ENCODE measurements around the gene LUM.

The LUM gene

GRCh38 chr12:91111366-91112325 is at the start of gene LUM:
TSS of gene LUM (minus strand) at chr12:91111494. CDS start at chr12:91108979, 2,515 bp downstream.
- DNase-seq (ENCODE audit: low spot score) = peak; percentile 21

GRCh38 chr12:91161009-91161408 is 49.7 kb upstream of the LUM start:
- DNase-seq (ENCODE audit: low spot score) = no peak

GRCh38 chr12:91155990-91156389 is 44.7 kb upstream of the LUM start:
- DNase-seq (ENCODE audit: low spot score) = no peak

GRCh38 chr12:91154131-91154530 is 42.8 kb upstream of the LUM start:
- no peak for DNase-seq (ENCODE audit: low spot score)

- DNase-seq (ENCODE audit: low spot score) = no peak
Measured at GRCh38 chr12:91144053-91144452, 32.8 kb upstream of the LUM start.

GRCh38 chr12:91143206-91143605 is 31.9 kb upstream of the LUM start:
- DNase-seq (ENCODE audit: low spot score) = no peak

- peak; percentile 15 for DNase-seq (ENCODE audit: low spot score)
Measured at GRCh38 chr12:91142221-91142631, 30.9 kb upstream of the LUM start.

GRCh38 chr12:91140026-91140931 is 29.0 kb upstream of the LUM start:
- DNase-seq (ENCODE audit: low spot score) = peak; percentile 43

GRCh38 chr12:91139286-91139685 is 28.0 kb upstream of the LUM start:
- DNase-seq (ENCODE audit: low spot score) = no peak

- no peak for DNase-seq (ENCODE audit: low spot score)
Measured at GRCh38 chr12:91138337-91138920, 27.1 kb upstream of the LUM start.

GRCh38 chr12:91133871-91134270 is 22.6 kb upstream of the LUM start:
- DNase-seq (ENCODE audit: low spot score) = peak; percentile 24

- no peak for DNase-seq (ENCODE audit: low spot score)
Measured at GRCh38 chr12:91129662-91130362, 18.5 kb upstream of the LUM start.

GRCh38 chr12:91127751-91128150 is 16.5 kb upstream of the LUM start:
- no peak for DNase-seq (ENCODE audit: low spot score)

GRCh38 chr12:91127306-91127705 is 16.0 kb upstream of the LUM start:
- DNase-seq (ENCODE audit: low spot score) = no peak

- DNase-seq (ENCODE audit: low spot score) = no peak
Measured at GRCh38 chr12:91126516-91126915, 15.2 kb upstream of the LUM start.

- no peak for DNase-seq (ENCODE audit: low spot score)
Measured at GRCh38 chr12:91123236-91123916, 12.1 kb upstream of the LUM start.

- DNase-seq (ENCODE audit: low spot score) = no peak
Measured at GRCh38 chr12:91120781-91121180, 9.5 kb upstream of the LUM start.

GRCh38 chr12:91119089-91119488 is 7.8 kb upstream of the LUM start:
- no peak for DNase-seq (ENCODE audit: low spot score)

GRCh38 chr12:91113621-91114020 is 2.3 kb upstream of the LUM start:
- DNase-seq (ENCODE audit: low spot score) = no peak

- DNase-seq (ENCODE audit: low spot score) = no peak
Measured at GRCh38 chr12:91110311-91110924, 876 bp downstream of the LUM start.
